ENCODE data around the gene CREB3L4.
"Not testable (repeated sequence)": the region's sequence is repeated elsewhere in the genome, so short reads cannot be mapped to it uniquely, and the experiment has no call there.

The CREB3L4 gene

DNA sequence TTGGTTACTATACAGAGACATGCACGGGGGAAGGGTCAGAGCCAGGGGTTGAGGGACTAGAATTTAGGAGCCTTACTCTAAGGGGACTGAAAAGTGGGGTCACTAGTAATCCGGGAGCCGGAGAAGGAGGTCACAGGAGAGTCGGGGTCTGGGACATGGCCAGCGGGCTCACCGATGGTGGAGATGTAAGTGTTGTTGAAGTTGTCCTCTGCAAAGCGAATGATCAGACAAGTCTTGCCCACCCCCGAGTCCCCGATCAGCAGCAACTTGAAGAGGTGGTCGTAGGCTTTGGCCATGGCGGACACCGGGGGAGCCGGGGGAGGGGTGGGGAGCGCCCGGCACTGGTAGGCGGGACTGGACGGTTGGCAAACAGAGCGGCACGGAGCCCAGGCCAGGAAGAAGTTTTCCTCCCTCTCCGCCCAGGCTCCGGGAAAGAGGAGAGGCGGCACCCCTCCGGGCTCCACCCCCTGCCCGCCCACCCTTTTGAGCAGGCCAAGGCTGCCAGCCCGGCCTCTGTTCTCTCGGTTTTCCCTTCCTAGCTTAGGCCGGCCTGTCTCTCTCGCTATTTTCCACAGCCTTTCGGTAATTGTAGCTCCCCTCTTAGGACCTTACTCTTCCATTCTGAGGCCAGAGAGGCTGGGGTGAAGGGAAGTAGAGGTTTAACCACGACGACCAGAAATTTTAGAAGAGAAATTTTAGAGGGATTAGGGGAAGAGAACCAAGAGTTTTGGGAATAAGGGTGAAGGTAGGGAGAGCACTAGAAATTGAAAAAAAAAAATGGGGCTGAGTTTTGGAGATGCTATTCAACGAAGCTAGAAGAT lies 18.4 kb downstream of the CREB3L4 start, which contains the start of gene RAB13:
TSS of gene RAB13 (minus strand) at position 399 of the 821 bp plus-strand sequence. CDS start at position 296, 103 bp downstream.
- peak; percentile 82 for DNase-seq

DNA sequence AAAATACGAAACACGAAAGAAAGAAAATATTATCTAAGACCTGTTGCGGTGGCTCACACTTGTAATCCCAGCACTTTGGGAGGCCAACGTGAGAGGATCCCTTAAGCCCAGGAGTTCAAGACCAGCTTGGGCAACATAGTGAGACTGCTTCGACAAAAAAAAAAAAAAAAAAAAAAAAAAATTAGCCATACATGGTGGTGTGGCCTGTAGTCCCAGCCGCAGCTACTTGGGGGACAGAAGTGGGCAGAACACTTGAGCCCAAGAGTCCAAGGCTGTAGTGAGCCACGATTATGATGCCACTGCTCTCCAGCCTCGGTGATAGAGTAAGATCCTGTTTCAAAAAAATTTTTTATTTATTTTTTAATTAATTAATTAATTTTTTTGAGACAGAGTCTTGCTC lies 19.9 kb downstream of the CREB3L4 start:
- no peak for DNase-seq

DNA sequence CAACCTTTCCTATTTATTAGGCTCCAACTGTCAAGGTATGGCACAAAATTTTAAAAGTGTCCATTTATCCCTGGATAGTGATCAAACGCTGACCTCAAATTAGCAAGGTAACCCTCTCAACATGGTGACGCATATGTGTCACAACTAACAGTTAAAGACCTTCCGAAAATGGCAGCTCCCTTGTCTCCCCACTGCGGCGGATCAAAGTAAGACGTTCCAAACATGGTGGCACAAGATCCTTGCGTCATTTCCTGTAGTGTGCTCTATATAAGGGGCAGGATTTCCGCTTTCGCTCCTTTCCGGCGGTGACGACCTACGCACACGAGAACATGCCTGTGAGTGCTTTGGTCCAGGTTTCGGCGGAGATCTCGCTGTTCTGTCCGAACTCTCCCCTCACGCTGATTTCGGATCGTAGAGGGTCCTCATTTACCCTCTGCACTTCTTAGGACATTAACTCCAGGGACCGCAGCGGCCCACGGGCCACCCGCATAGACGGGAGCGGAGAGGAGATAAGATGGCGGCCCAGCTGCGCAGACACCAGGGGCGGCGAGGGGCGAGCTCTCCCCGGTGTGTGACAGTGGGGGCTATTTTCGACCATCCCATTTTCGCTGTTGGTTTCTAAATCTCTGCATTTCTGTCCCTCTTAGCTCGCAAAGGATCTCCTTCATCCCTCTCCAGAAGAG lies 22.9 kb downstream of the CREB3L4 start, which contains the start of gene RPS27:
TSS of gene RPS27 (plus strand) at position 295 of the 683 bp plus-strand sequence. CDS start at position 330, 35 bp downstream.
- peak; percentile 98 for DNase-seq

DNA sequence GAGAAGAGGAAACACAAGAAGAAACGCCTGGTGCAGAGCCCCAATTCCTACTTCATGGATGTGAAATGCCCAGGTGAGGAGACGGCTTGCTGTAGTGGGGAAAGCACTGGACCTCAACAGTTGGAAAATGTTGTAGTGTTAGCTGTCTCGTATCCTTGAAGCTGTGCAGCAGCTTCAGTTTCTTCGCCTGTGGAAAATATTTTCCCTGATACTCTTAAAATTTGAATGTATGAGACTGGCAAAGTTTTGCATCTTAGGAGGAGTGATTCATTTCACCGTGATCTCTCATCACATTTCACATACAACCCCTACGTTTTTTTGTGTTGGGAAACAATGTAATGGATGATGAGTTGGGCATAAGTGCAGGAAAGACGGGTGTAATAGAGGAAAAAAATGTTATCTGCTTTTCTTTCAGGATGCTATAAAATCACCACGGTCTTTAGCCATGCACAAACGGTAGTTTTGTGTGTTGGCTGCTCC lies 23.5 kb downstream of the CREB3L4 start:
- DNase-seq = no peak

DNA sequence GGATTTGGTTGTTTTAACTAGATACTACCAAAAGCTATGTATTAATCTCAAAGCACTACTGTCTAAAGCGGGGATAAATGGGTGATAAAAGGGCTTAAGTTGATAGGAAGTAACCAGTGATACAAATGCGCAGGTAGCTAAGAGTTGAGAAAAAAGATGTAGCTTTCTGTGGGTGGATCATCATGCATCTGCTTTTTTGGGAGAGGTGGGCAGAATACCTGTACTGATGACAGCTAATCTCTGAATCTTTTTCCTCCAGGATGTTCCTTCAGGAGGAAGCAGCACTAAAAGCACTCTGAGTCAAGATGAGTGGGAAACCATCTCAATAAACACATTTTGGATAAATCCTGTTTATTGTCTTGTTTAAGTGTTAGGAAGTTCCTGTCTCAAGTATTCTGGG lies 24.1 kb downstream of the CREB3L4 start:
- DNase-seq = no peak

DNA sequence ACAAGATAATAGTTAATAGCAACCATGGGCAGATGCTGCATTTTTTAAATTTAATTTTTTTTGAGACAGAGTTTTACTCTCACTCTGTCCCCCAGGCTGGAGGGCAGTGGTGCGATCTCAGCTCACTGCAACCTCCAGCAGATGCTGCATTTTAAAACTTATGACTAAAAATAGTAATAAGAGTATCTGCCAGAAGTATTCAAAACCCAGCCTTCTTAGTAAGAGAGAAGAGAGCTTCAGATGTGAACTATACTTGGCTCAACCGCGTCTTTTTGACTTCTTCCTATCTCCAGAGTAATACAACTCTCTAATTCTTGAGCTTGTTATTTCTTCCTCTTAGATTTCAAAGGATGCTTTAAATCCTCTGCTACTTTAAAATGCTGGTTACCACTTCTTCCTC lies 27.5 kb downstream of the CREB3L4 start:
- DNase-seq = no peak

DNA sequence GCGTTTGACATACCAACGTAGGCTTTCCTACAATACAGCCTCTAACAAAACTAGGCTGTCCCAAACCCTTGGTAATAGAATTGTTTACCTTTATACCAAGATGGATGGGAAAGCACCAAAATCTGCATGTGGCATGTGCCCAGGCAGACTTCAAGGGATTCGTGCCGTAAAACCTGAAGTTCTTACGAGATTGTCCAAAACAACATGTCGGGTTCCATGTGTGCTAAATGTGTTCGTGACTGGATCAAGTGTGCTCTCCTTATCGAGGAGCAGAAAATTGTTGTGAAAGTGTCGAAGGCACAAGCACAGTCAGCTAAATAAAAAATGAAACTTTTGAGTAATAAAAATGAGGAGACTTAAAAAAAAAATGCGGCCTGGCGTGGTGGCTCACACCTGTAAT lies 27.9 kb downstream of the CREB3L4 start:
- DNase-seq = no peak

DNA sequence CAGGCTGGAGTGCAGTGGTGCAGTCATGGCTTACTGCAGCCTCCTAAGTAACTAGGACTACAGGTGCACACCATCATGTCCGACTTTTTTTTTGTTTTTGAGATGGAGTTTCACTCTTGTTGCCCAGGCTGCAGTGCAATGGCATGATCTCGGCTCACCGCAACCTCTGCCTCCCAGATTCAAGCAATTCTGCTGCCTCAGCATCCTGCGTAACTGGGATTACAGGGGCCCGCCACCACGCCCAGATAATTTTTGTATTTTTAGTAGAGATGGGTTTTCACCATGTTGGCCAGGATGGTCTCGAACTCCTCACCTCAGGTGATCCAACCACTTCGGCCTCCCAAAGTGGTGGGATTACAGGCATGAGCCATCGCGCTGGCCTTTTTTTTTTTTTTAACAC lies 29.2 kb downstream of the CREB3L4 start:
- DNase-seq = not testable (repeated sequence)

DNA sequence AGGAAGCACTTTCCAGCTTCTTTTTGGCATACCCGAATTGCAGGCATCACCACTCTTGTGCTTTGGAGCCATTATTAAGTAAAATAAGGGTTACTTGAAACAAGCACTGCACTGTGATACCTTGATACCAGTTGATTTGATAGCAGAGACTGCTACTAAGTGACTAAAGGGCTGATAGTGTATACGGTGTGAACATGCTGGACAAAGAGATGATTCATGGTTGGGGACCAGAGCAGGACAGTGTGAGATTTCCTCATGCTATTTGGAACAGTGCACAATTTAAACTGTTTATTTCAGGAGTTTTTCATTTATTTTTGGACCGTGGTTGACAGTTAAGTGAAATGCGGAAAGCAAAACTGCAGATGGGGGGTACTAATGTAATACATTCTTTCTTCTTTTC lies 32.7 kb downstream of the CREB3L4 start:
- no peak for DNase-seq

DNA sequence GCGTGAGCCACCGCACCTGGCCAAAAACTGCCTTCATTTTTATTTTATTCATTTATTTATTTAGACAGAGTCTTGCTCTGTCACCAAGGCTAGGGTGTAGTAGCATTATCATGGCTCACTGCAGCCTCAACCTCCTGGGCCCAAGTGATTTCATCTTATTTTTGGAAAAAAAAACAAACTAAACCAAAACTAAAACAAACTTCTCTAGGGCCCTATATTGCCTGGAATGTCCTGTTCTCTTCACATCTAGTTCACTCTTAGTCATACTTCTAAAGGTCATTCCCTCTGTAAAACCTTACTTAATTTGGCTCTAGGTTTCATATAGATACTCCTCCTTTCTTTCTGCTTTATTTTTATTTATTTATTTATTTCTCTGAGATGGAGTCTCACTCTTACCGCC lies 38.4 kb downstream of the CREB3L4 start:
- DNase-seq = no peak

DNA sequence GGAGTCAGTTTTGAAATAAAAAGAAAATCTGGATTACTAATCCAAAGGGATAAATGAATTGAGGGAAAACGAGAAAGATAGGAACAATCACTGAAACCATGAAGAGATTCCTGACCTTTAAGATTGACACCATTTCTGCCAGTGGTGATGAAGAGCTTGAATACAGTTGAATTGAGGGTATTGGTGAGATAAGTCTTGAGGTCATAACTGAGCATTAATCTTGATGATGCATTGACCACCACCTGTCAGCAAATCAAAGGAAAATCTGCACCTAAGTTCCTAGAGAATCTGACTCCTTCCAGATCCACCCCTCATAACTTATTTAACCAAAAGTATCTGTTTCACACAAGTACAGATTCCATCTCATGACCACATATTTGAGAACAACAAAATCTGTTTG lies 44.4 kb downstream of the CREB3L4 start:
- no peak for DNase-seq

DNA sequence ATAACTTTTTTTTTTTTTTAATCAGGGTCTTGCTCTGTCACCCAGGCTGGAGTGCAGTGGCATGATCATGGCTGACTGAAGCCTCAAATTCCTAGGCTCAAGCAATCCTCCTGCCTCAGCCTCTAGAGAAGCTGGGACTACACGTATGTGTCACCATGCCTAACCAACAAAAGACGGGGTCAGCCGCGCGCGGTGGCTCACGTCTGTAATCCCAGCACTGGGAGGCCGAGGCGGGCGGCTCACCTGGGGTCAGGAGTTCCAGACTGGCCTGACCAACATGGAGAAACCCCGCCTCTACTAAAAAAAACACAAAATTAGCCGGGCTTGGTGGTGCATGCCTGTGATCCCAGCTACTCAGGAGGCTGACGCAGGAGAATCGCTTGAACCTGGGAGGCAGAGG lies 44.8 kb downstream of the CREB3L4 start:
- not testable (repeated sequence) for DNase-seq

DNA sequence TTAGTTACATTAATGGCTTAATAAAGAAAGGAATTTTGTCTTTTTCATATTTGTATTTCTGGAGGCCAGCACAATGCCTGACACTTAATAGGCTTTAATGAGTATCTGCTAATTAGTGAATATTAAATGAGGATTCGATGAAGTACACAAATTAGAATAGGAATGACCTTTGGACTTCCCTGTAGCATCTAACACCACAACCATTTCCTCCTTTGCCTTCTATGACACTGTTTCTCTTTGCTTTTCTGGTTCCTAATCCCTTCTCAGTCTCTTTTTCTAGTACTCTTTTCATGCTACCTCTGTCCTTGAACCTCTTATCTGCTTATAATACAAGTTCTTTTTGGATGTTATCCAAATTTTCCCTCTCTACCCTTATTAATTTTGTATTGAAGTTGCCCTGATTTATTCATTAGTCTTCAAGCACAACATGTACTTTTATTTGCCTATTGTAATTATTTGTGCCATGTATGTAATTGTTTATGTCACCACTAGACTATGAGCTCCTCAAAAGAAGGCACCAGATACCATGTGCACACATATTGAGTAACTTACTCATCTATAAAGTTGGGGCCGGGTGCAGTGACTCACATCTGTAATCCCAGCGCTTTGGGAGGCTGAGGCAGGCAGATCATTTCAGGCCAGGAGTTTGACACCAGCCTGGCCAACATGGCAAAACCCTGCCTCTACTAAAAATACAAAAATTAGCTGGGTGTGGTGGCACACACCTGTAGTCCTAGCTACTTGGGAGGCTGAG lies 46.6 kb downstream of the CREB3L4 start:
- DNase-seq = no peak

DNA sequence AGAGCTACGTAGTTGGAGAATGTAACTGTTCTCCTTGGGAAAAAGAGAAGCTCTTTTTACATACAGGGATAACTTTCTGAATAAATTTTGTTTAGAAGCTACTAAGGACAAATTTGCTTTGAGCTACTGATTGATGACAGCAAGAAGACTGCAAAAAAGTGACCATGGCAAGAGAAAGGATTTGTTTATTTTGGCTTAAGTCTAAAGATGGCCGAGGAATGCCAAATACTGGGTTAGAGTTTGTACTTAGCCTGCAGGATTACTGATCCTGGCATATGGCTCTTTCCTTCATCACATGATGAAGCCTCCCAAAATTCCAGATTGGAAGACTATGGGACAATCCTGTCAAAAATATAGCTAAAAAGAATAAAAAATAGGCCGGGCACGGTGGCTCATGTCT lies 51.6 kb downstream of the CREB3L4 start:
- DNase-seq = no peak

DNA sequence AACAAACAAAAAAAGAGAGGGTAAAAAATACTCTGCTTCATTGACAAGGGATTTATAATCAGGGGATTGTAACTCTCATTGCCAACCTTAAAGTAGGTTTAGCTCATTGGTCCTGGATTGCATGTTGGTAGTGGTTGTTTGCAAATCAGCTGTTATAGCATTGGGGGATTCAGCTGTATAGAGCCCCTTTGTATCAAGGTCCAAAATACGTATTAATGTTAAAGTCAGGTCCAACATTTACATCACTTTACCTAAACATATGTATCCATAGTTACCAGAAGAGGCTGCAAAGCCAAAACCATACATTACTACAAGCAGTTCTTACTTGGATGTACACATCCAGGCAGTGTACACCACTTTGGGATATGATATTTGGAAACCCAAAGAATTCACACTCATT lies 52.2 kb downstream of the CREB3L4 start:
- DNase-seq = no peak
